Sigmoid colon (tissue), 7 donors: ENCODE measurements around the gene MED25. TPM values are rescaled to one million over a fixed set of nuclear protein-coding genes. Genes with fewer than 3 reads are reported as not detected.

ENCODE experiments used
- DNase-seq: peaks from one replicate; pipeline ENCODE4 v3.0.0-alpha.2; 2019
- H3K27ac ChIP-seq, 4 donors: fragments of 200-600 bp; sonication (generic); one replicate each; pipeline ENCODE4 v1.5.1; 2016 to 2019; ENCODE audit warnings: mild to moderate bottlenecking in 1 of 4
- H3K27me3 ChIP-seq, 3 donors: fragments of 200-600 bp; sonication (generic); one replicate each; pipeline ENCODE4 v1.5.1; 2019; ENCODE audit warnings: mild to moderate bottlenecking in 1 of 3
- H3K36me3 ChIP-seq, 4 donors: fragments of 200-600 bp; sonication (generic); one replicate each; pipeline ENCODE4 v1.5.1; 2016 to 2019
- H3K4me1 ChIP-seq, 4 donors: fragments of 200-600 bp; sonication (generic); one replicate each; pipeline ENCODE4 v1.5.1; 2017 to 2019
- H3K4me3 ChIP-seq, 4 donors: fragments of 200-600 bp; sonication (generic); one replicate each; pipeline ENCODE4 v1.5.1; 2017 to 2019; ENCODE audit warnings: mild to moderate bottlenecking in 2 of 4, moderate library complexity in 1 of 4
- H3K9me3 ChIP-seq, 4 donors: fragments of 200-600 bp in 3 of 4; sonication (generic) in 3 of 4; one replicate each; pipeline versions ENCODE4 v1.5.1 to v1.6.1; 2013 to 2019
- CTCF ChIP-seq, 4 experiments: fragments of 450-650 bp in 3 of 4; fragments of 200-600 bp in 1 of 4; IDR thresholded peaks; one replicate each; pipeline ENCODE4 v1.5.1; 2016 to 2019; ENCODE audit warnings: antibody characterized with exemption in 4 of 4, mild to moderate bottlenecking in 3 of 4, moderate library complexity in 2 of 4
- EP300 ChIP-seq, 4 donors: sonication (generic); formaldehyde crosslinking; IDR thresholded peaks; one replicate each; pipeline ENCODE4 v1.6.1; 2017; ENCODE audit warnings: antibody characterized with exemption in 4 of 4
- POLR2A ChIP-seq, 2 donors: fragments of 450-650 bp; IDR thresholded peaks; one replicate each; pipeline ENCODE4 v1.6.1; 2016; ENCODE audit warnings: antibody characterized with exemption in 2 of 2, mild to moderate bottlenecking in 2 of 2, moderate library complexity in 2 of 2
- POLR2AphosphoS5 ChIP-seq, 4 donors: sonication (generic); formaldehyde crosslinking; IDR thresholded peaks; one replicate each; pipeline ENCODE4 v1.6.1; 2017; ENCODE audit warnings: antibody characterized with exemption in 4 of 4
- WGBS, 2 donors: extraction: QIAGEN DNeasy Blood & Tissue Kit; methylation state at CpG; one replicate each; pipeline ENCODE4 v1.1.7; 2013; 5-methylcytosine and 5-hydroxymethylcytosine counted together
- intact Hi-C: fragments of 100-400 bp; cut with DNase I; formaldehyde crosslinking; loops from one replicate; pipeline ENCODE4 v1.15.1; 2023
- polyA plus RNA-seq, 3 donors: library from polyadenylated mRNA; stranded (reverse); fragments of 200-250 nt; gene quantifications; one replicate each; pipeline ENCODE4 v1.2.3, GENCODE V29; 2013
- total RNA-seq, 4 donors: library from RNA; depleted of rRNA; stranded (reverse); fragments of >200 nt; gene quantifications; one replicate each; pipeline ENCODE4 v1.1.0, GENCODE V29; 2016
- donor health status: healthy with polysubstance abuse.
- donor health status: Bipolar disorder and iron deficiency.
- donor health status: healthy.

MED25 gene
- total and polyA plus RNA-seq, 7 donors = 17.8 to 45.4 (median 23.3) TPM

GRCh38 chr19:49780861-49781260 lies 37.2 kb upstream of the MED25 start:
- H3K27ac ChIP-seq = no peak overlapping the region
- peaks cover 11 to 41% (median 15%) of the 10 kb centered on the region in 4 donors for H3K36me3 ChIP-seq
- 91 to 93% methylated on average over 8 of the region's 8 CpGs for WGBS, 2 donors
- H3K4me3 ChIP-seq = no peak overlapping the region
- no peaks in the 10 kb centered on the region for H3K9me3 ChIP-seq
- no peaks in the 10 kb centered on the region for H3K27me3 ChIP-seq
- intact Hi-C loops = no loop called here
- no peak for TF ChIP-seq EP300 (IDR thresholded peaks at IDR 0.05)
- TF ChIP-seq CTCF (IDR thresholded peaks at IDR 0.05) = no peak
- TF ChIP-seq POLR2AphosphoS5 (IDR thresholded peaks at IDR 0.05) = no peak
- TF ChIP-seq POLR2A (IDR thresholded peaks at IDR 0.05) = no peak
- H3K4me1 ChIP-seq = no peaks in the 10 kb centered on the region
- no peak for DNase-seq

- no peak overlapping the region for H3K27ac ChIP-seq
- H3K36me3 ChIP-seq = peaks cover 11 to 39% (median 15%) of the 10 kb centered on the region in 4 donors
- H3K27me3 ChIP-seq = no peaks in the 10 kb centered on the region
- H3K4me3 ChIP-seq = no peak overlapping the region
- intact Hi-C loops = no loop called here
- H3K9me3 ChIP-seq = no peaks in the 10 kb centered on the region
- DNase-seq = no peak
- WGBS, 2 donors = 90 to 95% methylated on average over 7 of the region's 7 CpGs
- H3K4me1 ChIP-seq = peaks cover 0 to 4% (median 0%) of the 10 kb centered on the region in 4 donors
- TF ChIP-seq CTCF (IDR thresholded peaks at IDR 0.05) = no peak
- TF ChIP-seq EP300 (IDR thresholded peaks at IDR 0.05) = no peak
- no peak for TF ChIP-seq POLR2AphosphoS5 (IDR thresholded peaks at IDR 0.05)
- no peak for TF ChIP-seq POLR2A (IDR thresholded peaks at IDR 0.05)
These were observed 36.7 kb upstream of the MED25 start for GRCh38 chr19:49781394-49781793.

GRCh38 chr19:49782515-49782914 lies 35.6 kb upstream of the MED25 start:
- H3K4me3 ChIP-seq = no peak overlapping the region
- intact Hi-C loops = no loop called here
- 96 to 97% methylated on average over 18 of the region's 18 CpGs for WGBS, 2 donors

GRCh38 chr19:49786376-49786820 lies 31.7 kb upstream of the MED25 start:
- Histone ChIP-seq H3K27me3 (no peaks in the 10 kb centered on the region), H3K4me3 (no peak overlapping the region), H3K36me3 (peaks cover 11 to 59% (median 15%) of the 10 kb centered on the region in 4 donors), H3K27ac (peak overlapping the region in 1 of 4 donors; percentile 12), H3K4me1 (peaks cover 0 to 4% (median 0%) of the 10 kb centered on the region in 4 donors), H3K9me3 (no peaks in the 10 kb centered on the region)
- WGBS, 2 donors = 83 to 84% methylated on average over 9 of the region's 9 CpGs
- TF ChIP-seq CTCF (IDR thresholded peaks at IDR 0.05) = no peak
- TF ChIP-seq POLR2A (IDR thresholded peaks at IDR 0.05) = no peak
- no peak for TF ChIP-seq POLR2AphosphoS5 (IDR thresholded peaks at IDR 0.05)
- TF ChIP-seq EP300 (IDR thresholded peaks at IDR 0.05) = no peak
- DNase-seq = no peak
- intact Hi-C loops = no loop called here

More at GRCh38 chr19:49782515-49782914, 35.6 kb upstream of the MED25 start:
- Histone ChIP-seq H3K27me3 (no peaks in the 10 kb centered on the region), H3K36me3 (peaks cover 11 to 42% (median 15%) of the 10 kb centered on the region in 4 donors), H3K9me3 (no peaks in the 10 kb centered on the region), H3K27ac (no peak overlapping the region), H3K4me1 (peaks cover 0 to 4% (median 0%) of the 10 kb centered on the region in 4 donors)
- no peak for TF ChIP-seq CTCF (IDR thresholded peaks at IDR 0.05)
- TF ChIP-seq POLR2A (IDR thresholded peaks at IDR 0.05) = no peak
- TF ChIP-seq EP300 (IDR thresholded peaks at IDR 0.05) = no peak
- TF ChIP-seq POLR2AphosphoS5 (IDR thresholded peaks at IDR 0.05) = no peak
- no peak for DNase-seq

GRCh38 chr19:49787746-49788145 lies 30.3 kb upstream of the MED25 start:
- H3K27ac ChIP-seq = no peak overlapping the region
- no peaks in the 10 kb centered on the region for H3K27me3 ChIP-seq
- peaks cover 0 to 4% (median 0%) of the 10 kb centered on the region in 4 donors for H3K4me1 ChIP-seq
- no peak for TF ChIP-seq CTCF (IDR thresholded peaks at IDR 0.05)
- no peak for TF ChIP-seq EP300 (IDR thresholded peaks at IDR 0.05)
- no peak for TF ChIP-seq POLR2AphosphoS5 (IDR thresholded peaks at IDR 0.05)
- TF ChIP-seq POLR2A (IDR thresholded peaks at IDR 0.05) = no peak
- 93 to 96% methylated on average over 5 of the region's 5 CpGs for WGBS, 2 donors
- no peak for DNase-seq
- no peak overlapping the region for H3K4me3 ChIP-seq
- intact Hi-C loops = no loop called here
- H3K9me3 ChIP-seq = no peaks in the 10 kb centered on the region
- peaks cover 7 to 66% (median 19%) of the 10 kb centered on the region in 4 donors for H3K36me3 ChIP-seq
